Vagina (tissue), 2 donors: Measurements from ENCODE around the gene TBL3. TPM values are rescaled to one million over a fixed set of nuclear protein-coding genes. Genes with fewer than 3 reads are reported as not detected.

Experiments
- DNase-seq, 2 donors: peaks; one replicate each; pipeline ENCODE4 v3.0.0-alpha.2; 2017; ENCODE audit errors: extremely low spot score in 2 of 2
- H3K27ac ChIP-seq: fragments of 200-600 bp; sonication (generic); one replicate; pipeline ENCODE4 v1.5.1; 2019
- H3K27me3 ChIP-seq: fragments of 200-600 bp; sonication (generic); one replicate; pipeline ENCODE4 v1.5.1; 2019
- H3K36me3 ChIP-seq, 2 donors: fragments of 200-600 bp; sonication (generic); one replicate each; pipeline ENCODE4 v1.5.1; 2017 to 2019
- H3K4me1 ChIP-seq: fragments of 200-600 bp; sonication (generic); one replicate; pipeline ENCODE4 v1.5.1; 2019
- H3K4me3 ChIP-seq, 2 donors: fragments of 200-600 bp; sonication (generic); 1 replicate in 1 of 2; 2 replicates in 1 of 2; pipeline ENCODE4 v1.5.1; 2016 to 2019
- H3K9me3 ChIP-seq: fragments of 200-600 bp; sonication (generic); one replicate; pipeline ENCODE4 v1.5.1; 2019
- POLR2A ChIP-seq, 2 donors: fragments of 450-650 bp; IDR thresholded peaks; one replicate each; pipeline ENCODE4 v1.6.1; 2017; ENCODE audit warnings: antibody characterized with exemption in 2 of 2, mild to moderate bottlenecking in 2 of 2, moderate library complexity in 2 of 2
- POLR2AphosphoS5 ChIP-seq, 2 donors: sonication (generic); formaldehyde crosslinking; IDR thresholded peaks; one replicate each; pipeline ENCODE4 v1.9.0; 2017; ENCODE audit warnings: antibody characterized with exemption in 2 of 2, mild to moderate bottlenecking in 2 of 2, low read depth in 1 of 2; ENCODE audit not compliant: insufficient read depth in 1 of 2
- intact Hi-C: fragments of 100-400 bp; cut with DNase I; formaldehyde crosslinking; loops from one replicate; pipeline ENCODE4 v1.15.1; 2023
- total RNA-seq: library from RNA; depleted of rRNA; stranded (reverse); fragments of >200 nt; gene quantifications from one replicate; pipeline ENCODE4 v1.2.3, GENCODE V29; 2016
- TF ChIP-seq, protein P1 (sequence below), 3 experiments: fragments of 450-650 bp in 2 of 3; fragments of 200-600 bp in 1 of 3; sonication (generic) in 1 of 3; IDR thresholded peaks; one replicate each; pipeline ENCODE4 v1.5.1; 2017 to 2019; ENCODE audit warnings: antibody characterized with exemption in 3 of 3, mild to moderate bottlenecking in 2 of 3, moderate library complexity in 2 of 3

The TBL3 gene
- total RNA-seq, 1 donor from 2014 or later = 44.2 TPM

DNA sequence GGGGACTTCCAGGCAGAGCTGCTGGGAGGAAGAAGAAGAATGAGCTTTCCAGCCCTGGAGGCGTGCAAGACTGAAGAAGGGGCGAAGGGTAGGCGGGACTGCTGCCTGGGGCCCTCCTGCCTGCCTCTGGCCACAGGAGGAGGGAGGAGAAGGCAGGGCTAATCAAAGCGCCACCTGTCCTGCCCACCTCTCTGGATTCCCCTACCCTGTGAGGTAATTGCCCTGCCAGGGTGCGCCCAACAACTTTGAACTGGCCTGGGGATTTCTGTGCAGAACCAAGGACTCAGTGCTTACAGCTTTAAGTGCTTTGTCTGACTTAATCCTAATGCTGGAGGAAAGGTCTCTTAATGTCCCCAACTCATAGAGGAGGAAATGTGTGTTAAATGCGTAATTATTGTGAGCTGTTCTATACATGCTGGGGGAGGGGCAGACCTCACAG lies 9.6 kb downstream of the TBL3 start, which contains the start of gene NOXO1:
Gene NOXO1, minus strand, starts transcription at position 72 of the 439 bp plus-strand sequence. CDS start 290 bp downstream, outside the sequence.
- H3K36me3 ChIP-seq = peaks cover 0 to 28% of the 10 kb centered on the region in 2 donors
- DNase-seq = no peak
- no peaks in the 10 kb centered on the region for H3K9me3 ChIP-seq
- H3K4me3 ChIP-seq = peak within 1 kb of the TSS in 1 of 2 donors; percentile 26
- peaks cover 30% of the 10 kb centered on the region for H3K4me1 ChIP-seq
- TF ChIP-seq POLR2A (IDR thresholded peaks at IDR 0.05) = no peak
- TF ChIP-seq, protein P1, sequence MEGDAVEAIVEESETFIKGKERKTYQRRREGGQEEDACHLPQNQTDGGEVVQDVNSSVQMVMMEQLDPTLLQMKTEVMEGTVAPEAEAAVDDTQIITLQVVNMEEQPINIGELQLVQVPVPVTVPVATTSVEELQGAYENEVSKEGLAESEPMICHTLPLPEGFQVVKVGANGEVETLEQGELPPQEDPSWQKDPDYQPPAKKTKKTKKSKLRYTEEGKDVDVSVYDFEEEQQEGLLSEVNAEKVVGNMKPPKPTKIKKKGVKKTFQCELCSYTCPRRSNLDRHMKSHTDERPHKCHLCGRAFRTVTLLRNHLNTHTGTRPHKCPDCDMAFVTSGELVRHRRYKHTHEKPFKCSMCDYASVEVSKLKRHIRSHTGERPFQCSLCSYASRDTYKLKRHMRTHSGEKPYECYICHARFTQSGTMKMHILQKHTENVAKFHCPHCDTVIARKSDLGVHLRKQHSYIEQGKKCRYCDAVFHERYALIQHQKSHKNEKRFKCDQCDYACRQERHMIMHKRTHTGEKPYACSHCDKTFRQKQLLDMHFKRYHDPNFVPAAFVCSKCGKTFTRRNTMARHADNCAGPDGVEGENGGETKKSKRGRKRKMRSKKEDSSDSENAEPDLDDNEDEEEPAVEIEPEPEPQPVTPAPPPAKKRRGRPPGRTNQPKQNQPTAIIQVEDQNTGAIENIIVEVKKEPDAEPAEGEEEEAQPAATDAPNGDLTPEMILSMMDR (IDR thresholded peaks at IDR 0.05) = no peak
- TF ChIP-seq POLR2AphosphoS5 (IDR thresholded peaks at IDR 0.05; ENCODE audit: insufficient read depth in 1 of 2, low read depth in 1 of 2) = no peak
- intact Hi-C loops = no loop called here
- H3K27ac ChIP-seq = no peak within 1 kb of the TSS
- no peaks in the 10 kb centered on the region for H3K27me3 ChIP-seq

DNA sequence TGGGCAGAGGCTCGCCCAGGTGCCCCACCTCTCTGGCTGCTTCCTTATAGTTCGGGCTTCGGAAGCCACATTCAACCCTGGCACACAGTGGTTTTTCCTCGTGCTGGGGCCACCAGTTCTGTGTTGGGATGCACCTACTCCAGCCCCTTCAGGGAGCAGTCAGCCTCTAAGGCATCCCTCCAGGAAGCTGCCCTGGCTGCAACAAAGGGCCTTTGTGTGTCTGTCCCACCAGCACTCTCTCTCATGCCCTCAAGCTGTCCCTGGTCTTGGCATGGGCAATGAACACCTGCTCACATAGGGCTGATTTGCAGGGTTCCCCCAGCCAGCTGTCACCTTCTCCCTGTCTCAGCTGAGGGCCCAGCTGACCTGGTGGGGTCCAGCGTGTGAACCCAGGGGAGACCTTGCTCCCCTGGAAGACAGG lies 10.2 kb downstream of the TBL3 start:
- H3K9me3 ChIP-seq = no peaks in the 10 kb centered on the region
- DNase-seq = no peak
- intact Hi-C loops = no loop called here
- no peak for TF ChIP-seq POLR2AphosphoS5 (IDR thresholded peaks at IDR 0.05; ENCODE audit: insufficient read depth in 1 of 2, low read depth in 1 of 2)
- TF ChIP-seq, protein P1 (IDR thresholded peaks at IDR 0.05) = no peak
- no peak for TF ChIP-seq POLR2A (IDR thresholded peaks at IDR 0.05)
- H3K4me3 ChIP-seq = no peak overlapping the region
- peaks cover 30% of the 10 kb centered on the region for H3K4me1 ChIP-seq
- H3K27me3 ChIP-seq = no peaks in the 10 kb centered on the region
- peaks cover 0 to 27% of the 10 kb centered on the region in 2 donors for H3K36me3 ChIP-seq
- H3K27ac ChIP-seq = no peak overlapping the region

- H3K27me3 ChIP-seq = no peaks in the 10 kb centered on the region
- intact Hi-C loops = no loop called here
- DNase-seq = no peak
- H3K4me3 ChIP-seq = peak overlapping the region; percentile 59 to 87
- TF ChIP-seq, protein P1 (IDR thresholded peaks at IDR 0.05) = no peak
- no peak for TF ChIP-seq POLR2A (IDR thresholded peaks at IDR 0.05)
- no peak for TF ChIP-seq POLR2AphosphoS5 (IDR thresholded peaks at IDR 0.05; ENCODE audit: insufficient read depth in 1 of 2, low read depth in 1 of 2)
- no peak overlapping the region for H3K27ac ChIP-seq
- peaks cover 30% of the 10 kb centered on the region for H3K4me1 ChIP-seq
- H3K36me3 ChIP-seq = peaks cover 0 to 18% of the 10 kb centered on the region in 2 donors
- no peaks in the 10 kb centered on the region for H3K9me3 ChIP-seq
Observed at GRCh38 chr16:1982991-1983543, 11.2 kb downstream of the TBL3 start.

DNA sequence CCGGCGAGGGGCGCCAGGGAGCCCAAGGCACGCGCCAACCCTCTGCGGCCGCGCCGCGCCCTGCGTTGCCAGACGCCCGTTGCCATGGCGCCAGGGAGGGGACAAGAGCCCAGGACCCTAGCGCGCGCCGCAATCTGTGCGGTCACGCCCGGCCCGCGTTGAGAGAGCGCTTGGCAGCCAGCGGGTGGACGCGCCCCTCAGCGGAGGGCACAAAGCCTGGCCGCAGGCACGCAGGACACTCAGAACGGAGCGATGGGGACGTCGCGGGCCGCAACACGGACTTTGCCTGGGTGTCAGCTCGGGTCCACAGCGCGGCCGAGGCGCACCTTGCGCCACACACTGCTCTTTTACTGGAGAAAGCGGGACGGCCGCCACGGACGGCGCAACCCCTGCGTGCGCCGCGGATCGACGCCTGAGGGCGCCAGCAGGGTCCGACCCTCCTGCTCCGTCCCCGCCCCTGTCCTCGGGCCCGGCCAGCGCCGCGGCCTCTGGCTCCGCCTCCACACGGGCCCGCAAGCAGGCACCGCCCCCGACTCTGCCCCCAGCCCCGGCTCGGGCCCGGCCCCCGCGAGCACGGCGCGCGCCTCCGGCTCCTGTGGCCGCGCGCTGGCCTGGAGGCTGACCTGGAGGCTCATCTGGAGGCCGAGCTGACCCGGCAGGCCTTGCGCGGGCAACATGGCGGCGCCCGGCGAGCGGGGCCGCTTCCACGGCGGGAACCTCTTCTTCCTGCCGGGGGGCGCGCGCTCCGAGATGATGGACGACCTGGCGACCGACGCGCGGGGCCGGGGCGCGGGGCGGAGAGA lies 11.9 kb downstream of the TBL3 start, which contains the start of gene GFER:
Gene GFER, plus strand, starts transcription at position 650 of the 803 bp plus-strand sequence. Its CDS starts 26 bp downstream, at position 676.
- TF ChIP-seq POLR2AphosphoS5 (IDR thresholded peaks at IDR 0.05; ENCODE audit: insufficient read depth in 1 of 2, low read depth in 1 of 2) (peak in 1 of 2 donors; percentile 51), POLR2A (IDR thresholded peaks at IDR 0.05) (no peak)
- TF ChIP-seq, protein P1 (IDR thresholded peaks at IDR 0.05) = peak in 2 of 3 experiments; percentile 3 to 6
- peak within 1 kb of the TSS; percentile 59 to 87 for H3K4me3 ChIP-seq
- intact Hi-C loops = no loop called here
- H3K4me1 ChIP-seq = peaks cover 30% of the 10 kb centered on the region
- H3K36me3 ChIP-seq = peaks cover 0 to 13% of the 10 kb centered on the region in 2 donors
- DNase-seq = no peak
- peak within 1 kb of the TSS; percentile 53 for H3K27ac ChIP-seq
- H3K27me3 ChIP-seq = no peaks in the 10 kb centered on the region
- H3K9me3 ChIP-seq = no peaks in the 10 kb centered on the region
